Endodermal cell (in vitro differentiated cells): ENCODE measurements around the gene NOXA1. TPM values are rescaled to one million over a fixed set of nuclear protein-coding genes. Genes with fewer than 3 reads are reported as not detected.
"Not testable (repeated sequence)": the region's sequence is repeated elsewhere in the genome, so short reads cannot be mapped to it uniquely, and the experiment has no call there.

ENCODE experiments used
- DNase-seq: peaks from one replicate; pipeline ENCODE4 v3.0.0-alpha.2; 2017
- H3K27ac ChIP-seq: 2 replicates; pipeline ENCODE4 v1.5.1; 2013; ENCODE audit warnings: mild to moderate bottlenecking, low read depth, low read length, moderate library complexity
- H3K27me3 ChIP-seq: 2 replicates; pipeline ENCODE4 v1.6.1; 2013; ENCODE audit warnings: mild to moderate bottlenecking, low read length, moderate library complexity; ENCODE audit not compliant: insufficient read depth, control insufficient read depth, poor library complexity, severe bottlenecking
- H3K36me3 ChIP-seq: 2 replicates; pipeline ENCODE4 v1.7.0; 2013; ENCODE audit warnings: mild to moderate bottlenecking, low read length, moderate library complexity; ENCODE audit not compliant: control insufficient read depth, insufficient read depth
- H3K4me1 ChIP-seq: one replicate; pipeline ENCODE4 v1.7.0; 2013; ENCODE audit warnings: low read length; ENCODE audit not compliant: control insufficient read depth, insufficient read depth
- H3K4me3 ChIP-seq: 2 replicates; pipeline ENCODE4 v1.5.1; 2013; ENCODE audit warnings: mild to moderate bottlenecking, low read length, moderate library complexity
- H3K9ac ChIP-seq: 2 replicates; pipeline ENCODE4 v1.6.1; 2013; ENCODE audit warnings: mild to moderate bottlenecking, low read length, moderate library complexity; ENCODE audit not compliant: poor library complexity, severe bottlenecking; ENCODE audit errors: extremely low read depth
- H3K9me3 ChIP-seq: 2 replicates; pipeline ENCODE4 v1.6.1; 2013; ENCODE audit warnings: mild to moderate bottlenecking, low read length, moderate library complexity; ENCODE audit not compliant: control insufficient read depth
- H3K27ac Mint-ChIP-seq: 2 replicates; pipeline ENCODE4 v1.8.0; 2020; ENCODE audit warnings: mixed read lengths
- H3K27me3 Mint-ChIP-seq: 2 replicates; pipeline ENCODE4 v1.8.0; 2021; ENCODE audit warnings: mild to moderate bottlenecking, mixed read lengths; ENCODE audit not compliant: insufficient read depth
- H3K36me3 Mint-ChIP-seq: 2 replicates; pipeline ENCODE4 v1.8.0; 2020; ENCODE audit warnings: low read depth, mixed read lengths
- H3K4me1 Mint-ChIP-seq: 2 replicates; pipeline ENCODE4 v1.8.0; 2020; ENCODE audit warnings: mixed read lengths
- H3K4me3 Mint-ChIP-seq: 2 replicates; pipeline ENCODE4 v1.8.0; 2020; ENCODE audit warnings: mild to moderate bottlenecking, moderate library complexity, mixed read lengths
- H3K9me3 Mint-ChIP-seq: 2 replicates; pipeline ENCODE4 v1.8.0; 2020; ENCODE audit warnings: mild to moderate bottlenecking, mixed read lengths
- WGBS, 2 experiments: methylation state at CpG; one replicate each; pipeline versions ENCODE4 v1.1.5 to v1.1.7; 2013; ENCODE audit warnings: missing lambda C conversion rate in 2 of 2, mixed read lengths in 1 of 2; ENCODE audit not compliant: insufficient coverage in 1 of 2, insufficient read length in 1 of 2; 5-methylcytosine and 5-hydroxymethylcytosine counted together
- total RNA-seq, 2 donors: library from RNA; stranded (reverse); fragmentation: NEBNext Ultra II Directional in 1 of 2; extraction: Animal tissue kit (Norgen Biotek cat#: 25700) in 1 of 2; gene quantifications; 2 replicates in 1 of 2; 3 replicates in 1 of 2; pipeline ENCODE4 v1.2.1, GENCODE V29; 2021
- TF ChIP-seq, protein P1 (sequence below): fragments of 200-600 bp; sonication (generic); conservative IDR thresholded peaks from 2 replicates; pipeline ENCODE4 v1.5.0; 2021; ENCODE audit warnings: antibody characterized with exemption, mild to moderate bottlenecking

Gene NOXA1
- total RNA-seq, 2 donors from 2014 or later = 5.0 to 5.9 TPM

DNA sequence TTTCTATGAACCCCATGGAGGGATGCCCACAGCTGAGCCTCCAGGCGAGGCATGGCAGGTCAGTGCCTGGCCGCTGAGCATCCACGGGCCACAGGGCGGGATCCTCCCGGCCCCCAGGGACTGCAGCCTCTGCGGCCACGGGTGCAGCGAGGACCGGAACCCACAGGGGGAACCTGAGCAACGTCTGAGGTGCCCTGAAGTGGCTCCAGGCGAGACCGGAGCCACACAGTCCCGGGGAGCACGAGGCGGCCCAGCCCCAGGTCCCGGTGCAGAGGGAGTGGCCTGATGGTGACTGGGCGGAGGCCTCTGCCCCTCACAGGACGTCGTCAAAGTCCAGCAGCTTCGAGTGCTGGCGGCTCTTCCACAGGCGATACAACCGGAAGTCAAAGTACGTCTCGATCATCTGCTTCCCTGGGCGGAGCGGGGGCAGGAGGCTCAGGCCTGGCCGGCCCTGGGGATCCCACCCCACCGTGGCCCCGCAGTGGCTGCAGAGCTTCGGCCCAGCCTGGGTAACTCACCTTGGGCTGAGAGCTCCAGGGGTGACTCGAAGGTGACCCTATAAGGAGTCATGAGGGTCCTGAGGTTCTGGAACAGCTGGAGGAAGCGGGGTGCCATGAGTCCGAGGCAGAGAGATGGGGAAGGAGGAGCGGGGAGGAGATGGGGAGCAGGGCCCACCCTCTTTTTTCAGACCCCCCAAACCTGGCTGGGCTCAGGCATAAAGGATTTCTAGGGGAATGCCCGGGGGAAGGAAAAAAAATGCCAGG lies 26.1 kb downstream of the NOXA1 start:
- Histone ChIP-seq H3K4me1 (no peaks in the 10 kb centered on the region), H3K4me3 (no peak overlapping the region), H3K9ac (no peak overlapping the region), H3K9me3 (no peaks in the 10 kb centered on the region), H3K27me3 (no peaks in the 10 kb centered on the region), H3K27ac (no peak overlapping the region), H3K36me3 (peaks cover 11% of the 10 kb centered on the region)
- no peak overlapping the region for H3K4me3 Mint-ChIP-seq
- WGBS, 2 experiments = 91 to 94% methylated on average over 28 to 36 of the region's 36 CpGs
- H3K27ac Mint-ChIP-seq = no peak overlapping the region
- H3K4me1 Mint-ChIP-seq = peaks cover 3% of the 10 kb centered on the region
- peaks cover 1% of the 10 kb centered on the region for H3K27me3 Mint-ChIP-seq
- DNase-seq = no peak
- H3K9me3 Mint-ChIP-seq = no peaks in the 10 kb centered on the region
- TF ChIP-seq, protein P1, sequence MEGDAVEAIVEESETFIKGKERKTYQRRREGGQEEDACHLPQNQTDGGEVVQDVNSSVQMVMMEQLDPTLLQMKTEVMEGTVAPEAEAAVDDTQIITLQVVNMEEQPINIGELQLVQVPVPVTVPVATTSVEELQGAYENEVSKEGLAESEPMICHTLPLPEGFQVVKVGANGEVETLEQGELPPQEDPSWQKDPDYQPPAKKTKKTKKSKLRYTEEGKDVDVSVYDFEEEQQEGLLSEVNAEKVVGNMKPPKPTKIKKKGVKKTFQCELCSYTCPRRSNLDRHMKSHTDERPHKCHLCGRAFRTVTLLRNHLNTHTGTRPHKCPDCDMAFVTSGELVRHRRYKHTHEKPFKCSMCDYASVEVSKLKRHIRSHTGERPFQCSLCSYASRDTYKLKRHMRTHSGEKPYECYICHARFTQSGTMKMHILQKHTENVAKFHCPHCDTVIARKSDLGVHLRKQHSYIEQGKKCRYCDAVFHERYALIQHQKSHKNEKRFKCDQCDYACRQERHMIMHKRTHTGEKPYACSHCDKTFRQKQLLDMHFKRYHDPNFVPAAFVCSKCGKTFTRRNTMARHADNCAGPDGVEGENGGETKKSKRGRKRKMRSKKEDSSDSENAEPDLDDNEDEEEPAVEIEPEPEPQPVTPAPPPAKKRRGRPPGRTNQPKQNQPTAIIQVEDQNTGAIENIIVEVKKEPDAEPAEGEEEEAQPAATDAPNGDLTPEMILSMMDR = no peak
- peaks cover 7% of the 10 kb centered on the region for H3K36me3 Mint-ChIP-seq

DNA sequence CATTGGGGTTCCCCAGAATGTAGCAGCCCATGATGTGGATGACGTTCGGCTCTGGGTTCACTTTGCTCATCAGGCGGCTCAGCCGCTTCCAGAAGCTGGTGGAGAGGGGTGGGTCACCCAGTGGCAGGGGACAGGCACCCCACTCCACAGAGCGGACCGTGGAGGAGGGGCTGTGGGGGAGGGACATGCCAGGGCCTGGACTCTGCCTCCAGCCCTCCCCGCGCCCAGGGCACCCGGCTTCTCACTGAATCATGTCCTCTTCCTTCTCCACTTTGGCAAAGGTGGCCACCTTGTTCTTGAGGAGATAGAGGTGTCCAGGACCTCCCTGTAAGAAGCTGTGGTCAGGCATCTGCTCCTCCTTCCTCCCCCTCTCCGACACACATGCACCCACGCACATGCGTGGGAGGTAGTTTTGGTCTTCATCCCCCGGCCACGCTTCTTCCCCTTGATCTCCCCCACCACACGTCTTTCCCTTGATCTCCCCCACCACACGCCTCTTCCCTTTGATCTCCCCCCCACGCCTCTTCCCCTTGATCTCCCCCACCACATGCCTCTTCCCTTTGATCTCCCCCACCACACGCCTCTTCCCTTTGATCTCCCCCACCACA lies 26.8 kb downstream of the NOXA1 start:
- H3K36me3 ChIP-seq = peaks cover 11% of the 10 kb centered on the region
- no peak overlapping the region for H3K27ac ChIP-seq
- peaks cover 4% of the 10 kb centered on the region for H3K4me1 ChIP-seq
- H3K9me3 ChIP-seq = no peaks in the 10 kb centered on the region
- 80 to 97% methylated on average over 2 to 17 of the region's 18 CpGs for WGBS, 2 experiments
- no peaks in the 10 kb centered on the region for H3K9me3 Mint-ChIP-seq
- no peaks in the 10 kb centered on the region for H3K27me3 ChIP-seq
- no peak overlapping the region for H3K4me3 Mint-ChIP-seq
- no peak overlapping the region for H3K9ac ChIP-seq
- TF ChIP-seq, protein P1 = no peak
- H3K27ac Mint-ChIP-seq = no peak overlapping the region
- H3K4me3 ChIP-seq = no peak overlapping the region
- H3K4me1 Mint-ChIP-seq = peaks cover 3% of the 10 kb centered on the region
- no peaks in the 10 kb centered on the region for H3K27me3 Mint-ChIP-seq
- H3K36me3 Mint-ChIP-seq = peaks cover 7% of the 10 kb centered on the region
- DNase-seq = no peak

DNA sequence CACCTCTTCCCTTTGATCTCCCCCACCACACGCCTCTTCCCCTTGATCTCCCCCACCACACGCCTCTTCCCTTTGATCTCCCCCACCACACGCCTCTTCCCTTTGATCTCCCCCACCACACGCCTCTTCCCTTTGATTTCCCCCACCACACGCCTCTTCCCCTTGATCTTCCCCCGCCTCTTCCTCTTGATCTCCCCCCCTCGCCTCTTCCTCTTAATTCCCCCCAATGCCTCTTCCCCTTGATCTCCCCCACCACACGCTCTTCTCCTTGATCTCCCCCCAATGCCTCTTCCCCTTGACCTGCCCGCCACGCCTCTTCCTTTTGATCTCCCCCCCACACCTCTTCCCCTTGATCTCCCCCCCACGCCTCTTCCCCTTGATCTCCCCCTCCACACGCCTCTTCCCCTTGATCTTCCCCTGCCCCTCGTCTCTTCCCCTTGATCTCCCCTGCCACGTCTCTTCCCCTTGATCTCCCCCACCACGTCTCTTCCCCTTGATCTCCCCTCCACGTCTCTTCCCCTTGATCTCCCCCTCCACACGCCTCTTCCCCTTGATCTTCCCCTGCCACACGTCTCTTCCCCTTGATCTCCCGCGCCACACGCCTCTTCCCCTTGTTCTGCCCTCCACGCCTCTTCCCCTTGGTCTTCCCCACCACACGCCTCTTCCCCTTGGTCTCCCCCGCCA lies 27.5 kb downstream of the NOXA1 start:
- H3K36me3 ChIP-seq = peaks cover 11% of the 10 kb centered on the region
- not testable (repeated sequence) for H3K27ac ChIP-seq, H3K36me3 Mint-ChIP-seq, H3K9me3 ChIP-seq, H3K4me3 ChIP-seq, H3K9ac ChIP-seq, H3K4me1 ChIP-seq, DNase-seq, H3K27me3 ChIP-seq, H3K9me3 Mint-ChIP-seq, H3K4me3 Mint-ChIP-seq, H3K27ac Mint-ChIP-seq, H3K4me1 Mint-ChIP-seq, H3K27me3 Mint-ChIP-seq
- WGBS, 2 experiments = 91 to 100% methylated on average over 1 to 17 of the region's 24 CpGs

DNA sequence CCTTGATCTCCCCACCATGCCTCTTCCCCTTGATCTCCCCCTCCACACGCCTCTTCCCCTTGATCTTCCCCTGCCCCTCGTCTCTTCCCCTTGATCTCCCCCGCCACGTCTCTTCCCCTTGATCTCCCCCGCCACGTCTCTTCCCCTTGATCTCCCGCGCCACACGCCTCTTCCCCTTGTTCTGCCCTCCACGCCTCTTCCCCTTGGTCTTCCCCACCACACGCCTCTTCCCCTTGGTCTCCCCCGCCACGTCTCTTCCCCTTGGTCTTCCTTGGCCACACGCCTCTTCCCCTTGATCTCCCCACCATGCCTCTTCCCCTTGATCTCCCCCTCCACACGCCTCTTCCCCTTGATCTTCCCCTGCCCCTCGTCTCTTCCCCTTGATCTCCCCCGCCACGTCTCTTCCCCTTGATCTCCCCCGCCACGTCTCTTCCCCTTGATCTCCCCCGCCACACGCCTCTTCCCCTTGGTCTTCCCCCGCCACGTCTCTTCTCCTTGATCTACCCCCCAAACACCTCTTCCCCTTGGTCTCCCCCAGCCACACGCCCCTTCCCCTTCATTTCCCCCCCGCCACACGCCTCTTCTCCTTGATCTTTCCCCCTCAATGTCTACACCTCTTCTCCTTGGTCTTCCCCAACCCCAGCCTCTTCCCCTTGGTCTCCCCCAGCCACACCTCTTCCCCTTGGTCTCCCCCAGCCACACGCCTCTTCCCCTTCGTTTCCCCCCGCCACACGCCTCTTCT lies 28.2 kb downstream of the NOXA1 start:
- H3K4me3 ChIP-seq, H3K27ac ChIP-seq, H3K9ac ChIP-seq, H3K4me1 Mint-ChIP-seq, H3K4me1 ChIP-seq, H3K27me3 ChIP-seq, H3K27ac Mint-ChIP-seq, H3K9me3 Mint-ChIP-seq, H3K27me3 Mint-ChIP-seq, H3K4me3 Mint-ChIP-seq, DNase-seq, H3K9me3 ChIP-seq: not testable (repeated sequence)
- 95 to 100% methylated on average over 4 to 15 of the region's 31 CpGs for WGBS, 2 experiments
- H3K36me3 ChIP-seq = peaks cover 13% of the 10 kb centered on the region
- H3K36me3 Mint-ChIP-seq = peaks cover 14% of the 10 kb centered on the region
